Testis (tissue), 2 donors: Measurements from ENCODE around the gene BUB1B.

Experiments used
- POLR2A ChIP-seq: fragments of 450-650 bp; IDR thresholded peaks from one replicate; pipeline ENCODE4 v1.6.1; 2017; ENCODE audit warnings: antibody characterized with exemption, mild to moderate bottlenecking, moderate library complexity
- TF ChIP-seq, protein P1 (sequence below), 3 experiments: fragments of 450-650 bp in 2 of 3; fragments of 200-600 bp in 1 of 3; sonication (generic) in 1 of 3; IDR thresholded peaks; one replicate each; pipeline ENCODE4 v1.5.1; 2016 to 2019; ENCODE audit warnings: antibody characterized with exemption in 3 of 3, mild to moderate bottlenecking in 2 of 3, moderate library complexity in 1 of 3

DNA sequence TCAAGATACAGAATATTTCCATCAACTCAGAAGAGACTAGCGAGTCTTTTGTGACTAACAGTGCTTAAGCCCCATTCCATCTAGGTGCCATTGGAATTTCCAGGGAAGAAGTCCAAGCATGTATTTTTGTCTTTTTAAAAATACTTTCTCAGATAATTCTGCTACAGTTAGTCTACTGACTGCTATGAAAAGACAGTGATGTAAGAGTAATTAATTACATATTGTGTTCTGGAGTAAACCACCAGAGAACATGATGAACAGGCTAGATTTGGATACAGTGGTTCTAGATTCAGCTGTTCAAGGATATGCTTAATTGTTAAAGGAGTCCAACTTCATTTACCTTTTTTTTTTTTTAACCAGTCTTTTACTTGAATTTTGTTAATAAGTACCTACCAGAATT, 43.2 kb downstream of the BUB1B start:
- TF ChIP-seq, protein P1, sequence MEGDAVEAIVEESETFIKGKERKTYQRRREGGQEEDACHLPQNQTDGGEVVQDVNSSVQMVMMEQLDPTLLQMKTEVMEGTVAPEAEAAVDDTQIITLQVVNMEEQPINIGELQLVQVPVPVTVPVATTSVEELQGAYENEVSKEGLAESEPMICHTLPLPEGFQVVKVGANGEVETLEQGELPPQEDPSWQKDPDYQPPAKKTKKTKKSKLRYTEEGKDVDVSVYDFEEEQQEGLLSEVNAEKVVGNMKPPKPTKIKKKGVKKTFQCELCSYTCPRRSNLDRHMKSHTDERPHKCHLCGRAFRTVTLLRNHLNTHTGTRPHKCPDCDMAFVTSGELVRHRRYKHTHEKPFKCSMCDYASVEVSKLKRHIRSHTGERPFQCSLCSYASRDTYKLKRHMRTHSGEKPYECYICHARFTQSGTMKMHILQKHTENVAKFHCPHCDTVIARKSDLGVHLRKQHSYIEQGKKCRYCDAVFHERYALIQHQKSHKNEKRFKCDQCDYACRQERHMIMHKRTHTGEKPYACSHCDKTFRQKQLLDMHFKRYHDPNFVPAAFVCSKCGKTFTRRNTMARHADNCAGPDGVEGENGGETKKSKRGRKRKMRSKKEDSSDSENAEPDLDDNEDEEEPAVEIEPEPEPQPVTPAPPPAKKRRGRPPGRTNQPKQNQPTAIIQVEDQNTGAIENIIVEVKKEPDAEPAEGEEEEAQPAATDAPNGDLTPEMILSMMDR (IDR thresholded peaks at IDR 0.05), result no peak
- TF ChIP-seq POLR2A, result no peak
